Measurements from ENCODE around the gene ICE2.

GRCh38 chr15:60418096-60418495, 60.8 kb downstream of the ICE2 start:
- no peak for TF ChIP-seq SUZ12 (IDR thresholded peaks at IDR 0.05; ENCODE audit: extremely low read depth, insufficient read depth, insufficient read length)
- no peak for TF ChIP-seq ZNF274 (IDR thresholded peaks at IDR 0.05; ENCODE audit: low read depth, low read length)
- TF ChIP-seq YY1 (IDR thresholded peaks at IDR 0.05; ENCODE audit: insufficient read depth, insufficient read length), result no peak
